ENCODE results near the gene IL4. TPM values are rescaled to one million over a fixed set of nuclear protein-coding genes. Genes with fewer than 3 reads are reported as not detected.

Gene IL4
- total and polyA plus RNA-seq, 2 experiments from 2014 or later = not detected

DNA sequence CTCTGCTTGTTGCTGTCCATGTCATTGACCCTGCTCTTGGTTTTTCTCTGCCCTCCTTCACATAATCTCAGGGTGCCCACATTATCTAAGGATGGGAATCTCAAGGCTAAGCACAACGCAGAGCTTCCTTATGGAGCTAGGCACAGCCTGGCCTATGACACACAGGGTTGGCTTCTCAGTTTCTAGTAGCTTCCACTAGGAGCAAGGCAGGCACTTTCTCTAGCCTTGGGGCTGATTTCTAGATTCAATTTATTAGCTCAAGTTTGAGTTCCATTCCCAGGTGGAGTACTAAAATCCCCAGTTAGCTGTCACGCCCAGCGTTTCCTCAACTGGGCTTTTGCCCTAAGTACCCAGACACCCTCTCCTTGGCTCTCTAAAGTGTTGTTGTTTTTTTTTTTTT is 12.4 kb downstream of the IL4 start (continued):
- TF ChIP-seq, protein P1, sequence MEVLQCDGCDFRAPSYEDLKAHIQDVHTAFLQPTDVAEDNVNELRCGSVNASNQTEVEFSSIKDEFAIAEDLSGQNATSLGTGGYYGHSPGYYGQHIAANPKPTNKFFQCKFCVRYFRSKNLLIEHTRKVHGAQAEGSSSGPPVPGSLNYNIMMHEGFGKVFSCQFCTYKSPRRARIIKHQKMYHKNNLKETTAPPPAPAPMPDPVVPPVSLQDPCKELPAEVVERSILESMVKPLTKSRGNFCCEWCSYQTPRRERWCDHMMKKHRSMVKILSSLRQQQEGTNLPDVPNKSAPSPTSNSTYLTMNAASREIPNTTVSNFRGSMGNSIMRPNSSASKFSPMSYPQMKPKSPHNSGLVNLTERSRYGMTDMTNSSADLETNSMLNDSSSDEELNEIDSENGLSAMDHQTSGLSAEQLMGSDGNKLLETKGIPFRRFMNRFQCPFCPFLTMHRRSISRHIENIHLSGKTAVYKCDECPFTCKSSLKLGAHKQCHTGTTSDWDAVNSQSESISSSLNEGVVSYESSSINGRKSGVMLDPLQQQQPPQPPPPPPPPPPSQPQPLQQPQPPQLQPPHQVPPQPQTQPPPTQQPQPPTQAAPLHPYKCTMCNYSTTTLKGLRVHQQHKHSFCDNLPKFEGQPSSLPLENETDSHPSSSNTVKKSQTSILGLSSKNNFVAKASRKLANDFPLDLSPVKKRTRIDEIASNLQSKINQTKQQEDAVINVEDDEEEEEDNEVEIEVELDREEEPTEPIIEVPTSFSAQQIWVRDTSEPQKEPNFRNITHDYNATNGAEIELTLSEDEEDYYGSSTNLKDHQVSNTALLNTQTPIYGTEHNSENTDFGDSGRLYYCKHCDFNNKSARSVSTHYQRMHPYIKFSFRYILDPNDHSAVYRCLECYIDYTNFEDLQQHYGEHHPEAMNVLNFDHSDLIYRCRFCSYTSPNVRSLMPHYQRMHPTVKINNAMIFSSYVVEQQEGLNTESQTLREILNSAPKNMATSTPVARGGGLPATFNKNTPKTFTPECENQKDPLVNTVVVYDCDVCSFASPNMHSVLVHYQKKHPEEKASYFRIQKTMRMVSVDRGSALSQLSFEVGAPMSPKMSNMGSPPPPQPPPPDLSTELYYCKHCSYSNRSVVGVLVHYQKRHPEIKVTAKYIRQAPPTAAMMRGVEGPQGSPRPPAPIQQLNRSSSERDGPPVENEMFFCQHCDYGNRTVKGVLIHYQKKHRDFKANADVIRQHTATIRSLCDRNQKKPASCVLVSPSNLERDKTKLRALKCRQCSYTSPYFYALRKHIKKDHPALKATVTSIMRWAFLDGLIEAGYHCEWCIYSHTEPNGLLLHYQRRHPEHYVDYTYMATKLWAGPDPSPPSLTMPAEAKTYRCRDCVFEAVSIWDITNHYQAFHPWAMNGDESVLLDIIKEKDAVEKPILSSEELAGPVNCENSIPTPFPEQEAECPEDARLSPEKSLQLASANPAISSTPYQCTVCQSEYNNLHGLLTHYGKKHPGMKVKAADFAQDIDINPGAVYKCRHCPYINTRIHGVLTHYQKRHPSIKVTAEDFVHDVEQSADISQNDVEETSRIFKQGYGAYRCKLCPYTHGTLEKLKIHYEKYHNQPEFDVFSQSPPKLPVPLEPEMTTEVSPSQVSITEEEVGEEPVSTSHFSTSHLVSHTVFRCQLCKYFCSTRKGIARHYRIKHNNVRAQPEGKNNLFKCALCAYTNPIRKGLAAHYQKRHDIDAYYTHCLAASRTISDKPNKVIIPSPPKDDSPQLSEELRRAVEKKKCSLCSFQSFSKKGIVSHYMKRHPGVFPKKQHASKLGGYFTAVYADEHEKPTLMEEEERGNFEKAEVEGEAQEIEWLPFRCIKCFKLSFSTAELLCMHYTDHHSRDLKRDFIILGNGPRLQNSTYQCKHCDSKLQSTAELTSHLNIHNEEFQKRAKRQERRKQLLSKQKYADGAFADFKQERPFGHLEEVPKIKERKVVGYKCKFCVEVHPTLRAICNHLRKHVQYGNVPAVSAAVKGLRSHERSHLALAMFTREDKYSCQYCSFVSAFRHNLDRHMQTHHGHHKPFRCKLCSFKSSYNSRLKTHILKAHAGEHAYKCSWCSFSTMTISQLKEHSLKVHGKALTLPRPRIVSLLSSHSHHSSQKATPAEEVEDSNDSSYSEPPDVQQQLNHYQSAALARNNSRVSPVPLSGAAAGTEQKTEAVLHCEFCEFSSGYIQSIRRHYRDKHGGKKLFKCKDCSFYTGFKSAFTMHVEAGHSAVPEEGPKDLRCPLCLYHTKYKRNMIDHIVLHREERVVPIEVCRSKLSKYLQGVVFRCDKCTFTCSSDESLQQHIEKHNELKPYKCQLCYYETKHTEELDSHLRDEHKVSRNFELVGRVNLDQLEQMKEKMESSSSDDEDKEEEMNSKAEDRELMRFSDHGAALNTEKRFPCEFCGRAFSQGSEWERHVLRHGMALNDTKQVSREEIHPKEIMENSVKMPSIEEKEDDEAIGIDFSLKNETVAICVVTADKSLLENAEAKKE (CRISPR knock-in tag; IDR thresholded peaks at IDR 0.05) = no peak
- no peak for TF ChIP-seq EZH2phosphoT487 (IDR thresholded peaks at IDR 0.05; ENCODE audit: unreplicated experiment)
- no peak for TF ChIP-seq ZNF114 (CRISPR knock-in tag; IDR thresholded peaks at IDR 0.05)
- TF ChIP-seq JUNB (IDR thresholded peaks at IDR 0.05; ENCODE audit: unreplicated experiment) = no peak
- TF ChIP-seq NANOG (IDR thresholded peaks at IDR 0.05; ENCODE audit: borderline replicate concordance) = no peak
- TF ChIP-seq, protein P2, sequence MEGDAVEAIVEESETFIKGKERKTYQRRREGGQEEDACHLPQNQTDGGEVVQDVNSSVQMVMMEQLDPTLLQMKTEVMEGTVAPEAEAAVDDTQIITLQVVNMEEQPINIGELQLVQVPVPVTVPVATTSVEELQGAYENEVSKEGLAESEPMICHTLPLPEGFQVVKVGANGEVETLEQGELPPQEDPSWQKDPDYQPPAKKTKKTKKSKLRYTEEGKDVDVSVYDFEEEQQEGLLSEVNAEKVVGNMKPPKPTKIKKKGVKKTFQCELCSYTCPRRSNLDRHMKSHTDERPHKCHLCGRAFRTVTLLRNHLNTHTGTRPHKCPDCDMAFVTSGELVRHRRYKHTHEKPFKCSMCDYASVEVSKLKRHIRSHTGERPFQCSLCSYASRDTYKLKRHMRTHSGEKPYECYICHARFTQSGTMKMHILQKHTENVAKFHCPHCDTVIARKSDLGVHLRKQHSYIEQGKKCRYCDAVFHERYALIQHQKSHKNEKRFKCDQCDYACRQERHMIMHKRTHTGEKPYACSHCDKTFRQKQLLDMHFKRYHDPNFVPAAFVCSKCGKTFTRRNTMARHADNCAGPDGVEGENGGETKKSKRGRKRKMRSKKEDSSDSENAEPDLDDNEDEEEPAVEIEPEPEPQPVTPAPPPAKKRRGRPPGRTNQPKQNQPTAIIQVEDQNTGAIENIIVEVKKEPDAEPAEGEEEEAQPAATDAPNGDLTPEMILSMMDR (conservative IDR thresholded peaks at IDR 0.05; ENCODE audit: low read depth in 2 of 2) = no peak
- TF ChIP-seq CREB1 (CRISPR knock-in tag; IDR thresholded peaks at IDR 0.05; ENCODE audit: low read depth) = no peak
- TF ChIP-seq POLR2AphosphoS5 (IDR thresholded peaks at IDR 0.05; ENCODE audit: low read depth) = no peak
- no peak for TF ChIP-seq ZNF331 (CRISPR knock-in tag; IDR thresholded peaks at IDR 0.05; ENCODE audit: low read depth)

DNA sequence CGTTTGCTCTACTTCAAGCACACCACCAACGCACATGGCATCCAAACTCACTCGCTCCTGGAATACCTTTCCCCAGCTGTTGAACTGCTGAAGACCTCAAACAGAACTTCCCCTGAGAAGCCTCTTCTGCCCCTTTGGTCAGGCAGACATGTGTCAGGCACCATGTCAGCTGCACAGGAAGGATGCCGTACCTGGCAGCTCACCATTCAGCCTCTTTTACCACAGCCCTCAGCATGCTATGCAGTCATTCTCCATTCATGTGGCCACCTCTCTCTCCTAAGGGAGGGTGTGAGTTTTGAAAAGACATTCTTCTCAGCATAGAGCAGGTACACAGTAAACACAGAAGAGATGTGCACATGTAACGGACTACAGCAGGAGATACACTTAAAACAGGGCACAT is 14.2 kb downstream of the IL4 start:
- H3K9me2 ChIP-seq (ENCODE audit: insufficient read depth) = no peaks in the 10 kb centered on the region
- no peak overlapping the region for H3K4me3 ChIP-seq
- no peaks in the 10 kb centered on the region for H4K20me1 ChIP-seq (replicated peaks; ENCODE audit: insufficient read depth)
- ATAC-seq (no peak), DNase-seq (ENCODE audit: low spot score) (no peak)
- no peak overlapping the region for H3K27ac Mint-ChIP-seq
- H3K79me2 ChIP-seq (replicated peaks; ENCODE audit: insufficient read depth) = no peaks in the 10 kb centered on the region
- H3K27me3 Mint-ChIP-seq (ENCODE audit: insufficient read depth, low read depth, poor library complexity) = peaks cover 5% of the 10 kb centered on the region
- no peaks in the 10 kb centered on the region for H3F3A ChIP-seq (replicated peaks; ENCODE audit: low read depth)
- H3K36me3 Mint-ChIP-seq (ENCODE audit: low read depth) = no peaks in the 10 kb centered on the region
- H3K9me3 Mint-ChIP-seq = no peaks in the 10 kb centered on the region
- no peak overlapping the region for H3K4me3 Mint-ChIP-seq
- no peaks in the 10 kb centered on the region for H3K4me1 ChIP-seq (ENCODE audit: insufficient read depth)
- H3K36me3 ChIP-seq (ENCODE audit: insufficient read depth) = no peaks in the 10 kb centered on the region
- H3K4me1 Mint-ChIP-seq = no peaks in the 10 kb centered on the region; the same call in 2 of the 3 replicates
- no peak overlapping the region for H3K27ac ChIP-seq (ENCODE audit: low read depth)
- no peak overlapping the region for H2AFZ ChIP-seq
- no peak overlapping the region for H3K4me2 ChIP-seq
- no peaks in the 10 kb centered on the region for H3K27me3 ChIP-seq (ENCODE audit: insufficient read depth)
- no peak for TF ChIP-seq REST (IDR thresholded peaks at IDR 0.05; ENCODE audit: unreplicated experiment)
- TF ChIP-seq, protein P2 (conservative IDR thresholded peaks at IDR 0.05; ENCODE audit: low read depth in 2 of 2) = no peak
- TF ChIP-seq ZNF114 (CRISPR knock-in tag; IDR thresholded peaks at IDR 0.05) = no peak
- no peak for TF ChIP-seq NANOG (IDR thresholded peaks at IDR 0.05; ENCODE audit: borderline replicate concordance)
